Measurements from ENCODE around the gene WDR90.

The WDR90 gene

DNA sequence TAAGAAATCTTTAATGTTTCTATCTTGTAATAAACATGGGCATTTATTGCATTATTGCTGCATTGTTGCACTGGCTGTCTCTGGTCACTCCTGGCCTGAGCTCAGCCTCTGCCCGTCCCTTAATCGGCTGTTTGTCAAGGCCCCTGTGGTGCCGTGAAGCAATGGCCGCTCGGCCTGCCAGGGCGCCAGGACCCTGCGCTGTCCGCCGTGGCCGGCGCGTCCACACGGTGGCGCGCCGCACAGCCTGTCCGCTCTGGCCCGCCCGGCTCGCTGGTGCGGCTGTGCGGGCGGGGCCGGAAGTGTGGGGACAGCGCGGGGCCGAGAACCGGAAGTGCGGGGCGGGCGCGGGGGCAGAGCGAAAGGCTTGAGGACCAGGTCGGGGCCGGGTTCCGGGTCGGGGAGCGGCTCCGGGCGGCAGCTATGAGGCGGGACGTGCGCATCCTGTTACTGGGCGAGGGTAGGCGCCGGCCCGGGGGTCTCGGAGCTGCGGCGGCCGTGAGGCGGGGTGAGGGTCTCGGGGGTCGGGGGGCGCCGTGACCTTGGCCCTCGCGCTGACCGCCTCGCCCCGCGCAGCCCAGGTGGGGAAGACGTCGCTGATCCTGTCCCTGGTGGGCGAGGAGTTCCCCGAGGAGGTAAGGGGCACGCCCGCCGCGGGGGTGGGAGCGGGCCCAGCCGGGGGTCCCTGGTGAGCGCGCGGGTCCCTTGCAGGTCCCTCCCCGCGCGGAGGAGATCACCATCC, 18.8 kb downstream of the WDR90 start, which contains the start of gene RHOT2 (continued):
- TF ChIP-seq, protein P1, sequence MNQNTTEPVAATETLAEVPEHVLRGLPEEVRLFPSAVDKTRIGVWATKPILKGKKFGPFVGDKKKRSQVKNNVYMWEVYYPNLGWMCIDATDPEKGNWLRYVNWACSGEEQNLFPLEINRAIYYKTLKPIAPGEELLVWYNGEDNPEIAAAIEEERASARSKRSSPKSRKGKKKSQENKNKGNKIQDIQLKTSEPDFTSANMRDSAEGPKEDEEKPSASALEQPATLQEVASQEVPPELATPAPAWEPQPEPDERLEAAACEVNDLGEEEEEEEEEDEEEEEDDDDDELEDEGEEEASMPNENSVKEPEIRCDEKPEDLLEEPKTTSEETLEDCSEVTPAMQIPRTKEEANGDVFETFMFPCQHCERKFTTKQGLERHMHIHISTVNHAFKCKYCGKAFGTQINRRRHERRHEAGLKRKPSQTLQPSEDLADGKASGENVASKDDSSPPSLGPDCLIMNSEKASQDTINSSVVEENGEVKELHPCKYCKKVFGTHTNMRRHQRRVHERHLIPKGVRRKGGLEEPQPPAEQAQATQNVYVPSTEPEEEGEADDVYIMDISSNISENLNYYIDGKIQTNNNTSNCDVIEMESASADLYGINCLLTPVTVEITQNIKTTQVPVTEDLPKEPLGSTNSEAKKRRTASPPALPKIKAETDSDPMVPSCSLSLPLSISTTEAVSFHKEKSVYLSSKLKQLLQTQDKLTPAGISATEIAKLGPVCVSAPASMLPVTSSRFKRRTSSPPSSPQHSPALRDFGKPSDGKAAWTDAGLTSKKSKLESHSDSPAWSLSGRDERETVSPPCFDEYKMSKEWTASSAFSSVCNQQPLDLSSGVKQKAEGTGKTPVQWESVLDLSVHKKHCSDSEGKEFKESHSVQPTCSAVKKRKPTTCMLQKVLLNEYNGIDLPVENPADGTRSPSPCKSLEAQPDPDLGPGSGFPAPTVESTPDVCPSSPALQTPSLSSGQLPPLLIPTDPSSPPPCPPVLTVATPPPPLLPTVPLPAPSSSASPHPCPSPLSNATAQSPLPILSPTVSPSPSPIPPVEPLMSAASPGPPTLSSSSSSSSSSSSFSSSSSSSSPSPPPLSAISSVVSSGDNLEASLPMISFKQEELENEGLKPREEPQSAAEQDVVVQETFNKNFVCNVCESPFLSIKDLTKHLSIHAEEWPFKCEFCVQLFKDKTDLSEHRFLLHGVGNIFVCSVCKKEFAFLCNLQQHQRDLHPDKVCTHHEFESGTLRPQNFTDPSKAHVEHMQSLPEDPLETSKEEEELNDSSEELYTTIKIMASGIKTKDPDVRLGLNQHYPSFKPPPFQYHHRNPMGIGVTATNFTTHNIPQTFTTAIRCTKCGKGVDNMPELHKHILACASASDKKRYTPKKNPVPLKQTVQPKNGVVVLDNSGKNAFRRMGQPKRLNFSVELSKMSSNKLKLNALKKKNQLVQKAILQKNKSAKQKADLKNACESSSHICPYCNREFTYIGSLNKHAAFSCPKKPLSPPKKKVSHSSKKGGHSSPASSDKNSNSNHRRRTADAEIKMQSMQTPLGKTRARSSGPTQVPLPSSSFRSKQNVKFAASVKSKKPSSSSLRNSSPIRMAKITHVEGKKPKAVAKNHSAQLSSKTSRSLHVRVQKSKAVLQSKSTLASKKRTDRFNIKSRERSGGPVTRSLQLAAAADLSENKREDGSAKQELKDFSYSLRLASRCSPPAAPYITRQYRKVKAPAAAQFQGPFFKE (tag by site-specific recombination; IDR thresholded peaks at IDR 0.05; ENCODE audit: borderline replicate concordance): no peak
- TF ChIP-seq ZNF670 (tag by site-specific recombination; IDR thresholded peaks at IDR 0.05; ENCODE audit: low read depth) (no peak), ZFP37 (tag by site-specific recombination; IDR thresholded peaks at IDR 0.05) (no peak), BCL11B (tag by site-specific recombination; IDR thresholded peaks at IDR 0.05; ENCODE audit: low read depth) (peak; percentile 41; the same call in 1 of the 2 replicates), ZFP41 (tag by site-specific recombination; IDR thresholded peaks at IDR 0.05; ENCODE audit: borderline replicate concordance) (no peak), ZBTB48 (tag by site-specific recombination; IDR thresholded peaks at IDR 0.05) (peak; percentile 63; the same call in 1 of the 2 replicates), KLF7 (tag by site-specific recombination; IDR thresholded peaks at IDR 0.05; ENCODE audit: borderline replicate concordance) (no peak), SCRT1 (tag by site-specific recombination; IDR thresholded peaks at IDR 0.05; ENCODE audit: borderline replicate concordance) (peak; percentile 89), ZNF132 (tag by site-specific recombination; IDR thresholded peaks at IDR 0.05; ENCODE audit: borderline replicate concordance) (no peak), KLF1 (tag by site-specific recombination; IDR thresholded peaks at IDR 0.05) (0 out of 2 replicates have a peak, but pooled peaks have one; percentile 14), ZNF155 (tag by site-specific recombination; IDR thresholded peaks at IDR 0.05) (no peak), ZSCAN16 (tag by site-specific recombination; IDR thresholded peaks at IDR 0.05) (no peak), ZNF629 (tag by site-specific recombination; IDR thresholded peaks at IDR 0.05) (0 out of 2 replicates have a peak, but pooled peaks have one; percentile 39), SP7 (tag by site-specific recombination; IDR thresholded peaks at IDR 0.05) (0 out of 2 replicates have a peak, but pooled peaks have one; percentile 26), ZBTB7A (tag by site-specific recombination; IDR thresholded peaks at IDR 0.05; ENCODE audit: low read depth) (peak; percentile 95)
- TF ChIP-seq, protein P2, sequence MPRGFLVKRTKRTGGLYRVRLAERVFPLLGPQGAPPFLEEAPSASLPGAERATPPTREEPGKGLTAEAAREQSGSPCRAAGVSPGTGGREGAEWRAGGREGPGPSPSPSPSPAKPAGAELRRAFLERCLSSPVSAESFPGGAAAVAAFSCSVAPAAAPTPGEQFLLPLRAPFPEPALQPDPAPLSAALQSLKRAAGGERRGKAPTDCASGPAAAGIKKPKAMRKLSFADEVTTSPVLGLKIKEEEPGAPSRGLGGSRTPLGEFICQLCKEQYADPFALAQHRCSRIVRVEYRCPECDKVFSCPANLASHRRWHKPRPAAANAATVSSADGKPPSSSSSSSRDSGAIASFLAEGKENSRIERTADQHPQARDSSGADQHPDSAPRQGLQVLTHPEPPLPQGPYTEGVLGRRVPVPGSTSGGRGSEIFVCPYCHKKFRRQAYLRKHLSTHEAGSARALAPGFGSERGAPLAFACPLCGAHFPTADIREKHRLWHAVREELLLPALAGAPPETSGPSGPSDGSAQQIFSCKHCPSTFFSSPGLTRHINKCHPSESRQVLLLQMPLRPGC (tag by site-specific recombination; IDR thresholded peaks at IDR 0.05): no peak
- TF ChIP-seq, protein P3, sequence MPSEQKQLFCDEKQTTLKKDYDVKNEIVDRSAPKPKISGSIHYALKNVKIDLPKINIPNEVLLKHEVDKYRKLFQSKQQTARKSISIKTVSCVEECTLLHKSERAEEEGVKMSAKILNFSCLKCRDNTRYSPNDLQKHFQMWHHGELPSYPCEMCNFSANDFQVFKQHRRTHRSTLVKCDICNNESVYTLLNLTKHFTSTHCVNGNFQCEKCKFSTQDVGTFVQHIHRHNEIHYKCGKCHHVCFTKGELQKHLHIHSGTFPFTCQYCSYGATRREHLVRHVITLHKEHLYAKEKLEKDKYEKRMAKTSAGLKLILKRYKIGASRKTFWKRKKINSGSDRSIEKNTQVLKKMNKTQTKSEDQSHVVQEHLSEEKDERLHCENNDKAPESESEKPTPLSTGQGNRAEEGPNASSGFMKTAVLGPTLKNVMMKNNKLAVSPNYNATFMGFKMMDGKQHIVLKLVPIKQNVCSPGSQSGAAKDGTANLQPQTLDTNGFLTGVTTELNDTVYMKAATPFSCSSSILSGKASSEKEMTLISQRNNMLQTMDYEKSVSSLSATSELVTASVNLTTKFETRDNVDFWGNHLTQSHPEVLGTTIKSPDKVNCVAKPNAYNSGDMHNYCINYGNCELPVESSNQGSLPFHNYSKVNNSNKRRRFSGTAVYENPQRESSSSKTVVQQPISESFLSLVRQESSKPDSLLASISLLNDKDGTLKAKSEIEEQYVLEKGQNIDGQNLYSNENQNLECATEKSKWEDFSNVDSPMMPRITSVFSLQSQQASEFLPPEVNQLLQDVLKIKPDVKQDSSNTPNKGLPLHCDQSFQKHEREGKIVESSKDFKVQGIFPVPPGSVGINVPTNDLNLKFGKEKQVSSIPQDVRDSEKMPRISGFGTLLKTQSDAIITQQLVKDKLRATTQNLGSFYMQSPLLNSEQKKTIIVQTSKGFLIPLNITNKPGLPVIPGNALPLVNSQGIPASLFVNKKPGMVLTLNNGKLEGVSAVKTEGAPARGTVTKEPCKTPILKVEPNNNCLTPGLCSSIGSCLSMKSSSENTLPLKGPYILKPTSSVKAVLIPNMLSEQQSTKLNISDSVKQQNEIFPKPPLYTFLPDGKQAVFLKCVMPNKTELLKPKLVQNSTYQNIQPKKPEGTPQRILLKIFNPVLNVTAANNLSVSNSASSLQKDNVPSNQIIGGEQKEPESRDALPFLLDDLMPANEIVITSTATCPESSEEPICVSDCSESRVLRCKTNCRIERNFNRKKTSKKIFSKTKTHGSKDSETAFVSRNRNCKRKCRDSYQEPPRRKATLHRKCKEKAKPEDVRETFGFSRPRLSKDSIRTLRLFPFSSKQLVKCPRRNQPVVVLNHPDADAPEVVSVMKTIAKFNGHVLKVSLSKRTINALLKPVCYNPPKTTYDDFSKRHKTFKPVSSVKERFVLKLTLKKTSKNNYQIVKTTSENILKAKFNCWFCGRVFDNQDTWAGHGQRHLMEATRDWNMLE (tag by site-specific recombination; conservative IDR thresholded peaks at IDR 0.05; ENCODE audit: low read depth): 0 out of 2 replicates have a peak, but pooled peaks have one; percentile 22
- TF ChIP-seq, protein P4, sequence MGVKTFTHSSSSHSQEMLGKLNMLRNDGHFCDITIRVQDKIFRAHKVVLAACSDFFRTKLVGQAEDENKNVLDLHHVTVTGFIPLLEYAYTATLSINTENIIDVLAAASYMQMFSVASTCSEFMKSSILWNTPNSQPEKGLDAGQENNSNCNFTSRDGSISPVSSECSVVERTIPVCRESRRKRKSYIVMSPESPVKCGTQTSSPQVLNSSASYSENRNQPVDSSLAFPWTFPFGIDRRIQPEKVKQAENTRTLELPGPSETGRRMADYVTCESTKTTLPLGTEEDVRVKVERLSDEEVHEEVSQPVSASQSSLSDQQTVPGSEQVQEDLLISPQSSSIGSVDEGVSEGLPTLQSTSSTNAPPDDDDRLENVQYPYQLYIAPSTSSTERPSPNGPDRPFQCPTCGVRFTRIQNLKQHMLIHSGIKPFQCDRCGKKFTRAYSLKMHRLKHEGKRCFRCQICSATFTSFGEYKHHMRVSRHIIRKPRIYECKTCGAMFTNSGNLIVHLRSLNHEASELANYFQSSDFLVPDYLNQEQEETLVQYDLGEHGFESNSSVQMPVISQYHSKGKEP (tag by site-specific recombination; IDR thresholded peaks at IDR 0.05): peak; percentile 77
- TF ChIP-seq, protein P5, sequence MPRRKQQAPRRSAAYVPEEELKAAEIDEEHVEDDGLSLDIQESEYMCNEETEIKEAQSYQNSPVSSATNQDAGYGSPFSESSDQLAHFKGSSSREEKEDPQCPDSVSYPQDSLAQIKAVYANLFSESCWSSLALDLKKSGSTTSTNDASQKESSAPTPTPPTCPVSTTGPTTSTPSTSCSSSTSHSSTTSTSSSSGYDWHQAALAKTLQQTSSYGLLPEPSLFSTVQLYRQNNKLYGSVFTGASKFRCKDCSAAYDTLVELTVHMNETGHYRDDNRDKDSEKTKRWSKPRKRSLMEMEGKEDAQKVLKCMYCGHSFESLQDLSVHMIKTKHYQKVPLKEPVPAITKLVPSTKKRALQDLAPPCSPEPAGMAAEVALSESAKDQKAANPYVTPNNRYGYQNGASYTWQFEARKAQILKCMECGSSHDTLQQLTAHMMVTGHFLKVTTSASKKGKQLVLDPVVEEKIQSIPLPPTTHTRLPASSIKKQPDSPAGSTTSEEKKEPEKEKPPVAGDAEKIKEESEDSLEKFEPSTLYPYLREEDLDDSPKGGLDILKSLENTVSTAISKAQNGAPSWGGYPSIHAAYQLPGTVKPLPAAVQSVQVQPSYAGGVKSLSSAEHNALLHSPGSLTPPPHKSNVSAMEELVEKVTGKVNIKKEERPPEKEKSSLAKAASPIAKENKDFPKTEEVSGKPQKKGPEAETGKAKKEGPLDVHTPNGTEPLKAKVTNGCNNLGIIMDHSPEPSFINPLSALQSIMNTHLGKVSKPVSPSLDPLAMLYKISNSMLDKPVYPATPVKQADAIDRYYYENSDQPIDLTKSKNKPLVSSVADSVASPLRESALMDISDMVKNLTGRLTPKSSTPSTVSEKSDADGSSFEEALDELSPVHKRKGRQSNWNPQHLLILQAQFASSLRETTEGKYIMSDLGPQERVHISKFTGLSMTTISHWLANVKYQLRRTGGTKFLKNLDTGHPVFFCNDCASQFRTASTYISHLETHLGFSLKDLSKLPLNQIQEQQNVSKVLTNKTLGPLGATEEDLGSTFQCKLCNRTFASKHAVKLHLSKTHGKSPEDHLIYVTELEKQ (tag by site-specific recombination; IDR thresholded peaks at IDR 0.05; ENCODE audit: borderline replicate concordance): no peak

Data from HEK293 (cell line).